K562 (cell line): ENCODE measurements around the gene SLC38A7. TPM values are rescaled to one million over a fixed set of nuclear protein-coding genes. Genes with fewer than 3 reads are reported as not detected.

Experiments
- ARID2 ChIP-seq: fragments of 450-650 bp; IDR thresholded peaks from 2 replicates; pipeline ENCODE4 v1.6.1; 2017; ENCODE audit warnings: antibody characterized with exemption, mild to moderate bottlenecking
- E2F6 ChIP-seq, 2 experiments: IDR thresholded peaks; 2 replicates each; pipeline ENCODE4 v1.6.1; 2011; ENCODE audit warnings: borderline replicate concordance in 1 of 2, control low read depth in 1 of 2, low read depth in 1 of 2, low read length in 1 of 2, mild to moderate bottlenecking in 1 of 2, mixed read lengths in 1 of 2, moderate library complexity in 1 of 2; ENCODE audit not compliant: insufficient read depth in 1 of 2, insufficient read length in 1 of 2, poor library complexity in 1 of 2, severe bottlenecking in 1 of 2; ENCODE audit errors: extremely low read depth in 1 of 2
- FOXP4 ChIP-seq: sonication (generic); formaldehyde crosslinking; IDR thresholded peaks from 2 replicates; pipeline ENCODE4 v1.8.0; 2022; ENCODE audit warnings: mild to moderate bottlenecking, missing genetic modification reagents, borderline replicate concordance
- HMGXB4 ChIP-seq: sonication (generic); formaldehyde crosslinking; IDR thresholded peaks from 2 replicates; pipeline ENCODE4 v1.8.1; 2023; ENCODE audit warnings: mild to moderate bottlenecking, missing genetic modification reagents
- RBM34 ChIP-seq: fragments of 200-400 bp; formaldehyde crosslinking; IDR thresholded peaks from 2 replicates; pipeline ENCODE4 v1.6.1; 2018; ENCODE audit warnings: low read length, borderline replicate concordance; ENCODE audit not compliant: insufficient read depth
- RBM39 ChIP-seq: fragments of 200-400 bp; formaldehyde crosslinking; optimal IDR thresholded peaks from 2 replicates; pipeline ENCODE3; 2018; ENCODE audit warnings: low read depth, low read length
- RFX7 ChIP-seq: fragments of 250-450 bp; sonication (Bioruptor Pico); IDR thresholded peaks from 2 replicates; pipeline ENCODE4 v1.5.1; 2021; ENCODE audit warnings: mild to moderate bottlenecking
- polyA plus RNA-seq, 8 experiments: library from polyadenylated mRNA; depleted of rRNA in 4 of 8; stranded (reverse) in 5 of 8; unstranded in 3 of 8; fragments of >200 nt; fragmentation: Nextera tagmentation in 2 of 8; fragmentation: Illumina TruSeq in 1 of 8; extraction: Ambion mirVana in 2 of 8; extraction: Trizol in 1 of 8; gene quantifications; 2 replicates each; pipeline versions ENCODE4 v1.2.1 to v1.2.3, GENCODE V29; 2011 to 2014; ENCODE audit warnings: inconsistent platforms in 1 of 8, missing spikeins in 1 of 8
- total RNA-seq, 7 experiments: library from RNA; depleted of rRNA in 6 of 7; stranded (reverse); fragments of >200 nt in 6 of 7; fragmentation: Illumina TruSeq in 2 of 7; extraction: Trizol in 2 of 7; gene quantifications; 2 replicates each; pipeline versions ENCODE4 v1.2.1 to v1.2.3, GENCODE V29; 2011 to 2021; ENCODE audit warnings: low replicate concordance in 1 of 7

The SLC38A7 gene
- total and polyA plus RNA-seq, 9 of the 15 experiments (the other 6 are each of a cell fraction or from before 2014, with no cell fraction given) = 2.7 to 12.2 (median 6.5) TPM

- no peak for TF ChIP-seq FOXP4 (CRISPR knock-in tag)
- no peak for TF ChIP-seq ARID2
- TF ChIP-seq RBM34 = no peak
- no peak for TF ChIP-seq E2F6 (IDR thresholded peaks at IDR 0.05; ENCODE audit: borderline replicate concordance in 1 of 2, extremely low read depth in 1 of 2, insufficient read depth in 1 of 2, insufficient read length in 1 of 2, low read depth in 1 of 2, low read length in 1 of 2, poor library complexity in 1 of 2, severe bottlenecking in 1 of 2)
- no peak for TF ChIP-seq RFX7 (CRISPR knock-in tag)
- TF ChIP-seq HMGXB4 (CRISPR knock-in tag) = no peak
- no peak for TF ChIP-seq RBM39
Measured at GRCh38 chr16:58656899-58657298, 27.7 kb downstream of the SLC38A7 start (continued).
